ENCODE results near the gene CSNK1A1. TPM values are rescaled to one million over a fixed set of nuclear protein-coding genes. Genes with fewer than 3 reads are reported as not detected.

CSNK1A1 gene
- total RNA-seq, 1 experiment from 2014 or later = 263 TPM

GRCh38 chr5:149445739-149446369 lies 105.4 kb downstream of the CSNK1A1 start (continued):
- TF ChIP-seq CTCF (IDR thresholded peaks at IDR 0.05 in 2 of 3, conservative IDR thresholded peaks at IDR 0.05 in 1 of 3; ENCODE audit: borderline replicate concordance in 1 of 3, insufficient read depth in 1 of 3, low read depth in 2 of 3, low read length in 2 of 3) (no peak), EZH2 (IDR thresholded peaks at IDR 0.05) (no peak), SRF (IDR thresholded peaks at IDR 0.05; ENCODE audit: low read depth) (no peak), SIN3A (IDR thresholded peaks at IDR 0.05; ENCODE audit: low read depth) (no peak), EGR1 (IDR thresholded peaks at IDR 0.05; ENCODE audit: low read depth) (no peak), RAD21 (IDR thresholded peaks at IDR 0.05; ENCODE audit: low read depth) (no peak), FOSL1 (IDR thresholded peaks at IDR 0.05; ENCODE audit: low read depth) (no peak), POLR2AphosphoS5 (IDR thresholded peaks at IDR 0.05; ENCODE audit: low read depth, low read length) (peak; percentile 58), ZNF274 (IDR thresholded peaks at IDR 0.05; ENCODE audit: low read depth, low read length) (no peak)

GRCh38 chr5:149445343-149445738 lies 105.9 kb downstream of the CSNK1A1 start:
- DNase-seq (ENCODE audit: low read depth, low spot score) = no peak
- TF ChIP-seq TCF7L2 (IDR thresholded peaks at IDR 0.05; ENCODE audit: borderline replicate concordance, extremely low read depth, insufficient read depth, insufficient read length) (no peak), ELF1 (IDR thresholded peaks at IDR 0.05; ENCODE audit: borderline replicate concordance, low read depth) (no peak), POLR2A (IDR thresholded peaks at IDR 0.05; ENCODE audit: borderline replicate concordance, extremely low read depth, insufficient read depth, insufficient read length) (no peak), JUND (IDR thresholded peaks at IDR 0.05) (no peak), SIN3A (IDR thresholded peaks at IDR 0.05; ENCODE audit: low read depth) (no peak), REST (IDR thresholded peaks at IDR 0.05; ENCODE audit: low read depth) (no peak)
- Histone ChIP-seq H4K20me1 (ENCODE audit: insufficient read depth) (no peaks in the 10 kb centered on the region), H3K9ac (ENCODE audit: low read length) (peak overlapping the region; percentile 53), H3K79me2 (ENCODE audit: insufficient read depth, low read length) (no peaks in the 10 kb centered on the region), H3K4me2 (ENCODE audit: low read length) (peak overlapping the region; percentile 60), H3K4me3 (replicated peaks in 1 of 2; ENCODE audit: low read depth in 1 of 2, low read length in 2 of 2) (0 out of 4 replicates have a peak overlapping the region, but pooled peaks of 1 of the 2 experiments have one; percentile 2), H3K4me1 (ENCODE audit: control insufficient read depth in 1 of 2, insufficient read depth in 2 of 2, low read length in 2 of 2) (peaks cover 22 to 74% of the 10 kb centered on the region in 2 experiments), H2AFZ (ENCODE audit: low read depth, low read length, poor library complexity, severe bottlenecking) (peak overlapping the region; percentile 61), H3K27me3 (ENCODE audit: insufficient read depth, low read length) (no peaks in the 10 kb centered on the region), H3K27ac (ENCODE audit: low read depth, low read length) (peak overlapping the region; percentile 65), H3K9me2 (ENCODE audit: insufficient read depth) (no peaks in the 10 kb centered on the region), H3K9me3 (ENCODE audit: control insufficient read depth in 1 of 2, insufficient read depth in 1 of 2, low read depth in 1 of 2, low read length in 2 of 2) (no peaks in the 10 kb centered on the region), H3K36me3 (ENCODE audit: control insufficient read depth in 1 of 2, insufficient read depth in 2 of 2, low read length in 2 of 2) (no peaks in the 10 kb centered on the region)
- TSS peak; percentile 72 for BruUV-seq (replicated peaks)
- ChIA-PET RAD21 (ENCODE audit: low non-redundant PET in 1 of 2, low total read pairs in 2 of 2, uncharacterized antibody in 2 of 2, unreplicated experiment in 2 of 2) (interaction anchor here (0.6 to 1.2 kb wide), 5 partner anchors 10 to 118 kb away, joined by 3 to 6 read pairs (median 4); partner anchors contain the start of gene CSNK1A1 (in 1 of the 2)), POLR2A (interaction anchor here (0.5 to 2.8 kb wide), 10 partner anchors 11 to 286 kb away, joined by 3 to 12 read pairs (median 4); partner anchors contain the start of gene PCYOX1L), CTCF (interaction anchor here (0.7 to 3.4 kb wide), 12 partner anchors 10 to 173 kb away, joined by 3 to 30 read pairs (median 7); partner anchors contain the start of gene CSNK1A1)
- peak; percentile 0; the same call in 1 of the 2 replicates for ATAC-seq
- intact Hi-C loops (cut with micrococcal nuclease) = loop anchor here (5.0 kb wide), 1 partner anchor 42 kb away; no protein-coding TSS in a partner anchor
